H9 (cell line): ENCODE results near the gene DPCD. TPM values are rescaled to one million over a fixed set of nuclear protein-coding genes. Genes with fewer than 3 reads are reported as not detected.

ENCODE experiments used
- DNase-seq: peaks from one replicate; pipeline ENCODE4 v3.0.0-alpha.2; 2017
- H2AFZ ChIP-seq: one replicate; pipeline ENCODE4 v1.6.1; 2013; ENCODE audit warnings: mild to moderate bottlenecking, low read length, control low read depth, moderate library complexity
- H2AK5ac ChIP-seq: 2 replicates; pipeline ENCODE4 v1.6.1; 2013; ENCODE audit warnings: low read length, control low read depth, mixed read lengths; ENCODE audit not compliant: insufficient read length
- H2BK120ac ChIP-seq: one replicate; pipeline ENCODE4 v1.6.1; 2013; ENCODE audit warnings: low read depth, mild to moderate bottlenecking, low read length, control low read depth, inconsistent platforms; ENCODE audit not compliant: poor library complexity, severe bottlenecking
- H2BK12ac ChIP-seq: 2 replicates; pipeline ENCODE4 v1.6.1; 2013; ENCODE audit warnings: low read length, control low read depth, mixed read lengths, low read depth; ENCODE audit not compliant: insufficient read length
- H2BK15ac ChIP-seq: 2 replicates; pipeline ENCODE4 v1.6.1; 2013; ENCODE audit warnings: low read depth, low read length, control low read depth
- H2BK20ac ChIP-seq: one replicate; pipeline ENCODE4 v1.6.1; 2013; ENCODE audit warnings: low read depth, mild to moderate bottlenecking, low read length, control low read depth, inconsistent platforms; ENCODE audit not compliant: poor library complexity, severe bottlenecking
- H2BK5ac ChIP-seq: 2 replicates; pipeline ENCODE4 v1.6.1; 2013; ENCODE audit warnings: low read length, control low read depth, mixed read lengths; ENCODE audit not compliant: insufficient read length
- H3K14ac ChIP-seq: 2 replicates; pipeline ENCODE4 v1.6.1; 2013; ENCODE audit warnings: low read length, control low read depth; ENCODE audit not compliant: insufficient read depth
- H3K18ac ChIP-seq: 2 replicates; pipeline ENCODE4 v1.6.1; 2013; ENCODE audit warnings: low read depth, mild to moderate bottlenecking, mixed read lengths, low read length, control low read depth; ENCODE audit not compliant: insufficient read length
- H3K23ac ChIP-seq: 2 replicates; pipeline ENCODE4 v1.6.1; 2013; ENCODE audit warnings: low read length, control low read depth, mixed read lengths, low read depth; ENCODE audit not compliant: insufficient read length
- H3K23me2 ChIP-seq: 2 replicates; pipeline ENCODE4 v1.6.1; 2013; ENCODE audit warnings: low read depth, mild to moderate bottlenecking, mixed read lengths, low read length, control low read depth; ENCODE audit not compliant: insufficient read length, poor library complexity, severe bottlenecking
- H3K27ac ChIP-seq: 2 replicates; pipeline ENCODE4 v1.5.1; 2013; ENCODE audit warnings: low read length, control low read depth, mixed read lengths, low read depth; ENCODE audit not compliant: insufficient read length
- H3K27me3 ChIP-seq: 2 replicates; pipeline ENCODE4 v1.6.1; 2013; ENCODE audit warnings: low read length, control low read depth, inconsistent platforms; ENCODE audit not compliant: insufficient read depth
- H3K4ac ChIP-seq: 2 replicates; pipeline ENCODE4 v1.6.1; 2013; ENCODE audit warnings: low read depth, mild to moderate bottlenecking, control low read depth, inconsistent platforms, low read length, moderate library complexity
- H3K4me1 ChIP-seq: 2 replicates; pipeline ENCODE4 v1.6.1; 2013; ENCODE audit warnings: low read length, control low read depth, inconsistent platforms; ENCODE audit not compliant: insufficient read depth
- H3K4me2 ChIP-seq: 2 replicates; pipeline ENCODE4 v1.6.1; 2013; ENCODE audit warnings: low read length, control low read depth, mixed read lengths; ENCODE audit not compliant: insufficient read length, insufficient read depth
- H3K56ac ChIP-seq: 2 replicates; pipeline ENCODE4 v1.6.1; 2013; ENCODE audit warnings: low read depth, mild to moderate bottlenecking, mixed read lengths, low read length, control low read depth; ENCODE audit not compliant: insufficient read length
- H3K79me1 ChIP-seq: 2 replicates; pipeline ENCODE4 v1.6.1; 2013; ENCODE audit warnings: low read depth, mild to moderate bottlenecking, moderate library complexity, low read length, control low read depth, inconsistent platforms; ENCODE audit not compliant: insufficient read depth, poor library complexity, severe bottlenecking
- H3K79me2 ChIP-seq: 2 replicates; pipeline ENCODE4 v1.6.1; 2013; ENCODE audit warnings: low read length, control low read depth, inconsistent platforms; ENCODE audit not compliant: insufficient read depth
- H3K9ac ChIP-seq: 2 replicates; pipeline ENCODE4 v1.6.1; 2013; ENCODE audit warnings: low read length, control low read depth, mixed read lengths; ENCODE audit not compliant: insufficient read length; ENCODE audit errors: extremely low read depth
- H3K9me3 ChIP-seq: one replicate; pipeline ENCODE4 v1.6.1; 2013; ENCODE audit warnings: low read depth, low read length, inconsistent platforms; ENCODE audit not compliant: control insufficient read depth
- H3T11ph ChIP-seq: one replicate; pipeline ENCODE4 v1.6.1; 2013; ENCODE audit warnings: mild to moderate bottlenecking, low read length, control low read depth, inconsistent platforms
- H4K20me1 ChIP-seq: one replicate; pipeline ENCODE4 v1.6.1; 2013; ENCODE audit not compliant: control insufficient read depth, insufficient read length, insufficient read depth
- H4K5ac ChIP-seq: 2 replicates; pipeline ENCODE4 v1.6.1; 2013; ENCODE audit warnings: low read depth, mild to moderate bottlenecking, mixed read lengths, low read length, control low read depth; ENCODE audit not compliant: insufficient read length
- H4K8ac ChIP-seq: replicated peaks from 2 replicates; pipeline ENCODE4 v1.6.1; 2013; ENCODE audit warnings: low read length, control low read depth, mixed read lengths, low read depth; ENCODE audit not compliant: insufficient read length
- H4K91ac ChIP-seq: 2 replicates; pipeline ENCODE4 v1.6.1; 2013; ENCODE audit warnings: low read depth, mild to moderate bottlenecking, moderate library complexity, mixed read lengths, low read length, control low read depth; ENCODE audit not compliant: insufficient read length
- H3K27ac Mint-ChIP-seq, 3 experiments: 2 replicates in 2 of 3; 3 replicates in 1 of 3; pipeline ENCODE4 v1.8.0; 2020 to 2021; ENCODE audit warnings: mixed read lengths in 3 of 3, mild to moderate bottlenecking in 1 of 3, moderate library complexity in 1 of 3
- H3K27me3 Mint-ChIP-seq: 2 replicates; pipeline ENCODE4 v1.8.0; 2021; ENCODE audit warnings: low read depth, mild to moderate bottlenecking, moderate library complexity, mixed read lengths
- H3K36me3 Mint-ChIP-seq, 3 experiments: 2 replicates in 2 of 3; 3 replicates in 1 of 3; pipeline ENCODE4 v1.8.0; 2020 to 2021; ENCODE audit warnings: low read depth in 3 of 3, mixed read lengths in 3 of 3; ENCODE audit not compliant: insufficient read depth in 1 of 3
- H3K4me1 Mint-ChIP-seq, 2 experiments: 2 replicates each; pipeline ENCODE4 v1.8.0; 2020; ENCODE audit warnings: mixed read lengths in 2 of 2
- H3K4me3 Mint-ChIP-seq, 2 experiments: 2 replicates in 1 of 2; 3 replicates in 1 of 2; pipeline ENCODE4 v1.8.0; 2020 to 2021; ENCODE audit warnings: mild to moderate bottlenecking in 2 of 2, mixed read lengths in 2 of 2, moderate library complexity in 1 of 2
- H3K9me3 Mint-ChIP-seq, 2 experiments: 2 replicates in 1 of 2; 3 replicates in 1 of 2; pipeline ENCODE4 v1.8.0; 2020; ENCODE audit warnings: mild to moderate bottlenecking in 2 of 2, mixed read lengths in 2 of 2, moderate library complexity in 1 of 2
- CTCF ChIP-seq: fragments of 200-600 bp; sonication (generic); conservative IDR thresholded peaks from 3 replicates; pipeline ENCODE4 v1.8.0; 2021; ENCODE audit warnings: antibody characterized with exemption, mild to moderate bottlenecking
- WGBS: extraction: QIAGEN DNeasy Blood & Tissue Kit; methylation state at CpG from one replicate; pipeline ENCODE4 v1.1.7; 2013; ENCODE audit warnings: missing lambda C conversion rate, low lambda C conversion rate, mixed read lengths; ENCODE audit not compliant: insufficient read length; ENCODE audit errors: extremely low coverage; 5-methylcytosine and 5-hydroxymethylcytosine counted together
- total RNA-seq: library from RNA; stranded (reverse); gene quantifications from 2 replicates; pipeline ENCODE4 v1.2.1, GENCODE V29; 2021

DPCD gene
- total RNA-seq, 1 experiment from 2014 or later, result 21.8 TPM

- Histone ChIP-seq H3K4ac (no peak overlapping the region), H3K79me2 (no peaks in the 10 kb centered on the region), H3K23ac (no peak overlapping the region), H3K9me3 (no peaks in the 10 kb centered on the region), H3K27ac (no peak overlapping the region), H2BK20ac (no peak overlapping the region), H3K27me3 (no peaks in the 10 kb centered on the region), H2AFZ (no peak overlapping the region), H3K23me2 (no peaks in the 10 kb centered on the region), H2BK120ac (no peak overlapping the region), H2AK5ac (no peak overlapping the region), H2BK5ac (no peak overlapping the region), H4K8ac (no peak overlapping the region), H3K79me1 (no peaks in the 10 kb centered on the region), H4K5ac (no peak overlapping the region), H4K91ac (no peak overlapping the region), H3K9ac (no peak overlapping the region), H3K56ac (no peak overlapping the region), H4K20me1 (no peaks in the 10 kb centered on the region), H3K18ac (no peak overlapping the region), H2BK15ac (no peak overlapping the region), H3K4me1 (no peaks in the 10 kb centered on the region), H2BK12ac (no peak overlapping the region), H3T11ph (no peak overlapping the region), H3K14ac (no peak overlapping the region; the same call in 1 of the 2 replicates), H3K4me2 (no peak overlapping the region)
- no peak for DNase-seq
- H3K27ac Mint-ChIP-seq, result no peak overlapping the region; a peak in 1 of 7 replicates
- no peak for TF ChIP-seq CTCF
- no peak overlapping the region for H3K4me3 Mint-ChIP-seq
- H3K36me3 Mint-ChIP-seq, result peaks cover 6 to 28% (median 11%) of the 10 kb centered on the region in 3 experiments; a peak in 6 of 7 replicates
- H3K27me3 Mint-ChIP-seq, result no peaks in the 10 kb centered on the region
- WGBS, result no CpG with 5 or more reads among the region's 1 CpG
- no peaks in the 10 kb centered on the region for H3K9me3 Mint-ChIP-seq
- H3K4me1 Mint-ChIP-seq, result peaks cover 0 to 7% of the 10 kb centered on the region in 2 experiments; a peak in 3 of 4 replicates
Observed at GRCh38 chr10:101625821-101626412, 37.8 kb downstream of the DPCD start.
